Measurements from ENCODE around the gene SLC9A2. TPM values are rescaled to one million over a fixed set of nuclear protein-coding genes. Genes with fewer than 3 reads are reported as not detected.

The SLC9A2 gene
- total RNA-seq, 3 donors from 2014 or later (not counting 1 experiment from before 2014, with no cell fraction given) = not detected

- Mint-ChIP-seq H3K27me3 (ENCODE audit: low read depth in 2 of 2) (no peaks in the 10 kb centered on the region), H3K4me3 (no peak overlapping the region), H3K27ac (no peak overlapping the region), H3K36me3 (peaks cover 23% of the 10 kb centered on the region), H3K4me1 (no peaks in the 10 kb centered on the region), H3K9me3 (no peaks in the 10 kb centered on the region)
- Histone ChIP-seq H3K4me3 (ENCODE audit: low read length) (no peak overlapping the region), H3K27ac (ENCODE audit: low read length) (no peak overlapping the region), H3K9me3 (ENCODE audit: control insufficient read depth, insufficient read depth, low read length) (no peaks in the 10 kb centered on the region), H3K27me3 (ENCODE audit: control insufficient read depth, insufficient read depth, low read length) (no peaks in the 10 kb centered on the region), H3K4me1 (ENCODE audit: control insufficient read depth, insufficient read depth, low read length) (no peaks in the 10 kb centered on the region), H3K36me3 (ENCODE audit: control insufficient read depth, insufficient read depth, low read length) (peaks cover 49% of the 10 kb centered on the region)
- TF ChIP-seq CTCF (IDR thresholded peaks at IDR 0.05) = no peak
- 98% methylated on average over 25 of the region's 26 CpGs for WGBS (ENCODE audit: insufficient coverage)
- ATAC-seq (no peak), DNase-seq (no peak)
- intact Hi-C loops (cut with micrococcal nuclease) = no loop called here
Measured at GRCh38 chr2:102718387-102719316, 99.3 kb downstream of the SLC9A2 start.

- Histone ChIP-seq H3K27ac (ENCODE audit: low read length) (no peak overlapping the region), H3K4me1 (ENCODE audit: control insufficient read depth, insufficient read depth, low read length) (no peaks in the 10 kb centered on the region), H3K4me3 (ENCODE audit: low read length) (no peak overlapping the region), H3K36me3 (ENCODE audit: control insufficient read depth, insufficient read depth, low read length) (peaks cover 42% of the 10 kb centered on the region), H3K9me3 (ENCODE audit: control insufficient read depth, insufficient read depth, low read length) (no peaks in the 10 kb centered on the region), H3K27me3 (ENCODE audit: control insufficient read depth, insufficient read depth, low read length) (no peaks in the 10 kb centered on the region)
- Mint-ChIP-seq H3K4me1 (no peaks in the 10 kb centered on the region), H3K4me3 (no peak overlapping the region), H3K9me3 (no peaks in the 10 kb centered on the region), H3K27ac (no peak overlapping the region), H3K36me3 (peaks cover 23% of the 10 kb centered on the region), H3K27me3 (ENCODE audit: low read depth in 2 of 2) (no peaks in the 10 kb centered on the region)
- no peak for TF ChIP-seq CTCF (IDR thresholded peaks at IDR 0.05)
- WGBS (ENCODE audit: insufficient coverage) = 93% methylated on average over 6 of the region's 7 CpGs
- intact Hi-C loops (cut with micrococcal nuclease) = no loop called here
- no peak for DNase-seq
- ATAC-seq = no peak
Measured at GRCh38 chr2:102724016-102724490, 104.7 kb downstream of the SLC9A2 start.

- Mint-ChIP-seq H3K4me3 (no peak overlapping the region), H3K36me3 (peaks cover 23% of the 10 kb centered on the region), H3K9me3 (no peaks in the 10 kb centered on the region), H3K27ac (no peak overlapping the region), H3K27me3 (ENCODE audit: low read depth in 2 of 2) (no peaks in the 10 kb centered on the region), H3K4me1 (no peaks in the 10 kb centered on the region)
- no peak overlapping the region for H3K27ac ChIP-seq (ENCODE audit: low read length)
- intact Hi-C loops (cut with micrococcal nuclease) = no loop called here
- H3K4me1 ChIP-seq (ENCODE audit: control insufficient read depth, insufficient read depth, low read length) = no peaks in the 10 kb centered on the region
- no peaks in the 10 kb centered on the region for H3K9me3 ChIP-seq (ENCODE audit: control insufficient read depth, insufficient read depth, low read length)
- ATAC-seq = no peak
- H3K36me3 ChIP-seq (ENCODE audit: control insufficient read depth, insufficient read depth, low read length) = peaks cover 43% of the 10 kb centered on the region
- no peaks in the 10 kb centered on the region for H3K27me3 ChIP-seq (ENCODE audit: control insufficient read depth, insufficient read depth, low read length)
- DNase-seq = no peak
- no peak for TF ChIP-seq CTCF (IDR thresholded peaks at IDR 0.05)
- 97% methylated on average over 10 of the region's 10 CpGs for WGBS (ENCODE audit: insufficient coverage)
- no peak overlapping the region for H3K4me3 ChIP-seq (ENCODE audit: low read length)
Measured at GRCh38 chr2:102724553-102724952, 105.2 kb downstream of the SLC9A2 start.

Measured in natural killer cell (primary cell).